Esophagus squamous epithelium (tissue), 5 donors: ENCODE results near the gene DOCK2. TPM values are rescaled to one million over a fixed set of nuclear protein-coding genes. Genes with fewer than 3 reads are reported as not detected.

ENCODE experiments used
- DNase-seq: peaks from one replicate; lab custom pipeline; 2025; lab: John Stamatoyannopoulos, UW
- H3K27ac ChIP-seq, 4 donors: fragments of 200-600 bp; sonication (generic); one replicate each; pipeline ENCODE4 v1.5.1; 2016 to 2019; ENCODE audit warnings: mild to moderate bottlenecking in 1 of 4
- H3K27me3 ChIP-seq, 4 donors: fragments of 200-600 bp; sonication (generic); 1 replicate in 3 of 4; 2 replicates in 1 of 4; pipeline versions ENCODE4 v1.5.1 to v1.6.0; 2017 to 2021; ENCODE audit warnings: antibody characterized with exemption in 1 of 4
- H3K36me3 ChIP-seq, 3 donors: fragments of 200-600 bp; sonication (generic); one replicate each; pipeline ENCODE4 v1.5.1; 2016 to 2019
- H3K4me1 ChIP-seq, 3 donors: fragments of 200-600 bp; sonication (generic); one replicate each; pipeline ENCODE4 v1.5.1; 2017 to 2019
- H3K4me3 ChIP-seq, 4 donors: fragments of 200-600 bp; sonication (generic); 1 replicate in 3 of 4; 2 replicates in 1 of 4; pipeline ENCODE4 v1.5.1; 2016 to 2019; ENCODE audit warnings: mild to moderate bottlenecking in 2 of 4, moderate library complexity in 1 of 4
- H3K9me3 ChIP-seq, 3 donors: fragments of 200-600 bp; sonication (generic); one replicate each; pipeline ENCODE4 v1.5.1; 2016 to 2019
- POLR2A ChIP-seq, 4 donors: fragments of 450-650 bp; IDR thresholded peaks; one replicate each; pipeline ENCODE4 v1.6.1; 2017; ENCODE audit warnings: antibody characterized with exemption in 4 of 4, mild to moderate bottlenecking in 4 of 4, moderate library complexity in 3 of 4
- WGBS, 2 donors: methylation state at CpG; one replicate each; pipeline ENCODE4 v1.1.5; 2018; 5-methylcytosine and 5-hydroxymethylcytosine counted together
- intact Hi-C: fragments of 100-400 bp; cut with DNase I; formaldehyde crosslinking; loops from one replicate; pipeline ENCODE4 v1.15.0; 2022
- total RNA-seq, 4 donors: library from RNA; depleted of rRNA; stranded (reverse); fragments of >200 nt; gene quantifications; one replicate each; pipeline ENCODE4 v1.1.0, GENCODE V29; 2016
- TF ChIP-seq, protein P1 (sequence below), 6 experiments: fragments of 450-650 bp in 4 of 6; fragments of 200-600 bp in 2 of 6; sonication (generic) in 2 of 6; IDR thresholded peaks; one replicate each; pipeline ENCODE4 v1.5.1; 2016 to 2019; ENCODE audit warnings: antibody characterized with exemption in 6 of 6, mild to moderate bottlenecking in 4 of 6, moderate library complexity in 4 of 6
- donor health status: DM: yes; HTN: yes; CAD: no.

Gene DOCK2
- total RNA-seq, 4 donors from 2014 or later, result 4.1 to 14.5 (median 10.0) TPM

DNA sequence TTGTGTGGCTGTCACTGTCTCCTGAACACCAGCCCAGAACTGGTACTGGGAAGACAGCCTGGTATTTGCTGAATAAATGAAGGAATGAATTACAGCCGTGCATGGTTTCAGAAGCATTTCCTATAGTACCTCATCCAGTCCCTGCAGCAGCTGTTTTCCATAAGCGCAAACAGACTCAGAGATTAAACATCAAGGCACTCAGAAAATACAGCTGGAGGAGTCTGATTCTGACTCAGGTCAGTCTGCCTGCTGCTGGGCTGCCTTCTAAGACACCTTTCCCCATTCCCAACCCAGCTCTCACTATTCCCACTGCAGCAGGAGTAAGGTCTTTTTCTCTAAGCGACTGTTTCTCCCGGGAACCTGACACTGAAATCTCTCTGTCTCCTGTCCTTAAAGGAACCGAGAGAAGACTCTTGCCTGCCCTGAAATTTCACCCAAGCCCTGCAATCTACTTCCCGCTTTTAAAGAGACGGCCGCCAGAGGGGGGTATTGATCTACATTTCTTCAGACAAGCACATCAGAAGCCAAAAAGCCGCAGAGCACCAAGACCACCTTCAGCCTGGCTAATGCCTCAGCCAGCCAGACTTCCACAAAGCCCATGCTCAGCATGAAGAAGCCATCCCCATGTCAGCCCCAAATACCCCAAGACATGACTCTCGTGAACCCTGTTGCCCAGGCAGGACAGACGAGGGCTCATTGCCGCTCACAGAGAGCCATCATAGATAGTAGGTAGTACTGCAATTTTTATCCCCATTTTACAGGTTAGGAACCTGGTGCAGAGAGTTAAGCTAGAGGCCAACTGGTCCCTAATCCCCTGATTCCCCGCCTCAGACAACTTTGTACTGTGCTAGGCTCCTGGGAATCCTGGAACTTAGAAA lies 463.2 kb downstream of the DOCK2 start:
- TF ChIP-seq, protein P1, sequence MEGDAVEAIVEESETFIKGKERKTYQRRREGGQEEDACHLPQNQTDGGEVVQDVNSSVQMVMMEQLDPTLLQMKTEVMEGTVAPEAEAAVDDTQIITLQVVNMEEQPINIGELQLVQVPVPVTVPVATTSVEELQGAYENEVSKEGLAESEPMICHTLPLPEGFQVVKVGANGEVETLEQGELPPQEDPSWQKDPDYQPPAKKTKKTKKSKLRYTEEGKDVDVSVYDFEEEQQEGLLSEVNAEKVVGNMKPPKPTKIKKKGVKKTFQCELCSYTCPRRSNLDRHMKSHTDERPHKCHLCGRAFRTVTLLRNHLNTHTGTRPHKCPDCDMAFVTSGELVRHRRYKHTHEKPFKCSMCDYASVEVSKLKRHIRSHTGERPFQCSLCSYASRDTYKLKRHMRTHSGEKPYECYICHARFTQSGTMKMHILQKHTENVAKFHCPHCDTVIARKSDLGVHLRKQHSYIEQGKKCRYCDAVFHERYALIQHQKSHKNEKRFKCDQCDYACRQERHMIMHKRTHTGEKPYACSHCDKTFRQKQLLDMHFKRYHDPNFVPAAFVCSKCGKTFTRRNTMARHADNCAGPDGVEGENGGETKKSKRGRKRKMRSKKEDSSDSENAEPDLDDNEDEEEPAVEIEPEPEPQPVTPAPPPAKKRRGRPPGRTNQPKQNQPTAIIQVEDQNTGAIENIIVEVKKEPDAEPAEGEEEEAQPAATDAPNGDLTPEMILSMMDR (IDR thresholded peaks at IDR 0.05), result peak; percentile 59 to 69 (median 62)
- no peak for TF ChIP-seq POLR2A (IDR thresholded peaks at IDR 0.05)
- DNase-seq, result peak; percentile 2
- no peak overlapping the region for H3K27ac ChIP-seq
- H3K9me3 ChIP-seq, result no peaks in the 10 kb centered on the region
- peaks cover 0 to 9% (median 0%) of the 10 kb centered on the region in 4 donors for H3K27me3 ChIP-seq
- no peak overlapping the region for H3K4me3 ChIP-seq
- H3K36me3 ChIP-seq, result no peaks in the 10 kb centered on the region
- intact Hi-C loops, result loop anchor here (5.0 to 10.0 kb wide), 2 partner anchors 87 to 324 kb away; no protein-coding TSS in a partner anchor
- no peaks in the 10 kb centered on the region for H3K4me1 ChIP-seq
- 20 to 23% methylated on average over 9 to 10 of the region's 13 CpGs for WGBS, 2 donors

DNA sequence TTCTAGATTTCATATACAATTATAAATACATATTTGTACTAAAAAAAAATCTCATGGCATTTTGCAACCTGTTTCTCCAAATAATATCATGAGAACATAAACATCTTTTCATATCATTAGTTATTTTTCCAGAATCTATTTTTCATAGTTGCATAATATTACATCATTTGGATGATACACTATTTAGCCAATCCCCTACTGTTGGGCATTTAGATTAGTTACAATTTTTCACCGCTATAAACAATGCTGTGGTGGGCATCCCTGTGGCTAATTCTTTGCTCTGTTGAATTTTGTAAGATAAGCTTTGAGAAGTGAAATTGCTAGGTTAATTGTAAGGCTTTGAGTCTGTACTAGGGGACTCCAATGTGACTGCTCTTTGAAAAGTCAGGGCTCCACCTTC lies 466.4 kb downstream of the DOCK2 start:
- TF ChIP-seq, protein P1 (IDR thresholded peaks at IDR 0.05), result no peak
- TF ChIP-seq POLR2A (IDR thresholded peaks at IDR 0.05), result no peak
- intact Hi-C loops, result loop anchor here (5.0 to 10.0 kb wide), 2 partner anchors 84 to 321 kb away; no protein-coding TSS in a partner anchor
- no peak overlapping the region for H3K27ac ChIP-seq
- DNase-seq, result no peak
- peaks cover 0 to 17% (median 0%) of the 10 kb centered on the region in 4 donors for H3K27me3 ChIP-seq
- H3K4me1 ChIP-seq, result peaks cover 0 to 3% (median 0%) of the 10 kb centered on the region in 3 donors
- H3K9me3 ChIP-seq, result no peaks in the 10 kb centered on the region
- H3K4me3 ChIP-seq, result no peak overlapping the region
- no peaks in the 10 kb centered on the region for H3K36me3 ChIP-seq
- WGBS, 2 donors, result 88 to 92% methylated on average over 1 of the region's 1 CpG

DNA sequence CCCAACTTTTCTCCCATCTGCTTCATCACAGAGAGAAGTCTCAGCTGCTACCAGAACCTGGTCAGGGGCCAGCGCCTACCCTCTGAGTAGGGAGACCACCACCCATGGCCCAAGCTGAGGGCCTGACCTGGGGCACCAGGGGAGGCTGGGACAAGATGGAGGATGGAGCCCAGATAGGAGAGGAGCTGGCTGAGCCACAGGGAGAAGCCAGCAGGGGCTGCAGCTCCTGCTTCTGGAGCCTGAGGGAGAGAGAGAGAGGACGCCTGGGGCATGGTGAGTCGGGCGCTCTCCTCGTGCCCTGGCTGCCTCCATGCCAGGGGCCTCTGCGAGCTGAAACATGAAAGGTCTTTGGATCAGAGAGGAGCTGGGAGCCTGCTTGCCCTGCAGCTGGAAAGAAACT lies 467.2 kb downstream of the DOCK2 start:
- TF ChIP-seq, protein P1 (IDR thresholded peaks at IDR 0.05), result no peak
- TF ChIP-seq POLR2A (IDR thresholded peaks at IDR 0.05), result no peak
- DNase-seq, result no peak
- Histone ChIP-seq H3K4me1 (peaks cover 0 to 3% (median 0%) of the 10 kb centered on the region in 3 donors), H3K36me3 (no peaks in the 10 kb centered on the region), H3K9me3 (no peaks in the 10 kb centered on the region), H3K4me3 (no peak overlapping the region), H3K27me3 (peaks cover 0 to 17% (median 0%) of the 10 kb centered on the region in 4 donors), H3K27ac (no peak overlapping the region)
- intact Hi-C loops, result loop anchor here (5.0 to 10.0 kb wide), 2 partner anchors 83 to 321 kb away; no protein-coding TSS in a partner anchor
- 62 to 84% methylated on average over 3 to 4 of the region's 6 CpGs for WGBS, 2 donors

DNA sequence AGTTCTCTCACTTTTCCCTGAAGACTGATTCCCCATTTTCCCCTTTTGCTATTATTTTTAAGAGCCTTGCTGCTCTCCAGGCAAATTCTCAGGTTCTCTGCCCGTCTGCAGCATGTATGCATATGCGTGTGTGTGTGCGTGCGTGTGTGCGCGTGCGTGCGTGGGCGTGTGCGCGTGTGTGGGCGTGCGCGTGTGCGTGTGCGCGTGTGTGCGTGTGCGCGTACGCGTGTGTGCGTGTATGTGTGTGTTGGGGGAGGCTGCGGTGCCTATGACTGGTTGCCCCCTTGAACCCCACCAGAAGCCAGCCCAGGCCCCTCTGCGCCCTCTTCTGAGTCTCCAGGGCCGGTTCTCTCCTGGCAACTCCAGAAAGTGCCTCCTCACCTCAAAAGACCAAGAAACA lies 467.6 kb downstream of the DOCK2 start:
- H3K9me3 ChIP-seq, result no peaks in the 10 kb centered on the region
- H3K4me3 ChIP-seq, result no peak overlapping the region
- intact Hi-C loops, result loop anchor here (5.0 to 10.0 kb wide), 2 partner anchors 83 to 320 kb away; no protein-coding TSS in a partner anchor
- peaks cover 0 to 3% (median 0%) of the 10 kb centered on the region in 3 donors for H3K4me1 ChIP-seq
- no peak overlapping the region for H3K27ac ChIP-seq
- DNase-seq, result no peak
- WGBS, 2 donors, result 83 to 84% methylated on average over 16 to 21 of the region's 26 CpGs
- TF ChIP-seq, protein P1 (IDR thresholded peaks at IDR 0.05), result no peak
- no peak for TF ChIP-seq POLR2A (IDR thresholded peaks at IDR 0.05)
- H3K36me3 ChIP-seq, result no peaks in the 10 kb centered on the region
- H3K27me3 ChIP-seq, result peaks cover 0 to 17% (median 0%) of the 10 kb centered on the region in 4 donors
